CD4-positive, alpha-beta T cell treated with Interleukin-6 at 100 ng/mL for 8 hours (primary cell): ENCODE results near the gene EIF4G1.
"Not testable (repeated sequence)": the region's sequence is repeated elsewhere in the genome, so short reads cannot be mapped to it uniquely, and the experiment has no call there.

Source experiments
- DNase-seq: peaks from one replicate; pipeline ENCODE4 v3.0.0-alpha.2; 2020; ENCODE audit warnings: mixed read lengths, low spot score

Gene EIF4G1

DNA sequence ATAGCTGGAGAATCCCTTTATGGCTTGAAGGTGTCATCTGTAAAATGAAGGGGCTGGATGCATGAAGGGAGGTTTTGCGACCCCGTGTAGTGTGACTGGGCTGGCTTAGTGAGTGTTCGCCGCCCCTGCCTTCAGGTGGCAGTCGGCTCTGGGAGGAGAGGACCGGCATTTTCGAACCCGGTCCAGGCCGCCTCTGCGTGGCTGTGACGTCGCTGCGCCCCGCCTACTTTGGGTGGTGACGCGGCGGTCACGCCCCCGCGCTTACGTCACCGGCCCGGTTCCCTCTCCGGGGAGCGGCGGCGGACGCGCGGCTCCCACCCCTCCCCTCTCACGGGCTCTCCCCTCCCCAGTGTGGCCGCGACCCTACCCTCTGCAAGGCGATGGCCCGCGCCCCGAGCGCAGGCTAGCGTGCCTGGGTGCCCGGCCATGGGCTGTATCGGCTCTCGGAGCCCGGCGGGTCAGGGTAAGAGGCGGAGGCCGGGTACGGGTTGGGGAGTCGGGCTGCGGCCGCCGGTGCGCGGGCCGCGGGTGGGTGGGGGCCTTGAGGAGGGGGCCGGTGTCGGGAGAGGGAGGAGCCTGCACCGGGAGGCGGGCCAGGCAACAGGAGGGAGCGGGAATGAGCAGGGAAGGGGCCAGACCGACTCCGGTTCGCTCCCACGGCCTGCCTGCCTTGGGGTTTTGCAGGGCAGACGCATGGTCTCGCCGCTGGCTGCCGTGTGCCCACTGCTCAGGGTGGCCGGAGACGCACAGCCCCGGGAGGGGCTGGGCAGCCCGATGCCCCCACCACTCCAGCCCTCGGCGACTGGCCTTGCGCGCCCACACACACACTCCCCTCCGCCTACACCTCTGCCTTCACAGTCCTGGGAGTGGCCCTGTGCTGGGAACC, 21.5 kb downstream of the EIF4G1 start:
- DNase-seq = peak; percentile 79

DNA sequence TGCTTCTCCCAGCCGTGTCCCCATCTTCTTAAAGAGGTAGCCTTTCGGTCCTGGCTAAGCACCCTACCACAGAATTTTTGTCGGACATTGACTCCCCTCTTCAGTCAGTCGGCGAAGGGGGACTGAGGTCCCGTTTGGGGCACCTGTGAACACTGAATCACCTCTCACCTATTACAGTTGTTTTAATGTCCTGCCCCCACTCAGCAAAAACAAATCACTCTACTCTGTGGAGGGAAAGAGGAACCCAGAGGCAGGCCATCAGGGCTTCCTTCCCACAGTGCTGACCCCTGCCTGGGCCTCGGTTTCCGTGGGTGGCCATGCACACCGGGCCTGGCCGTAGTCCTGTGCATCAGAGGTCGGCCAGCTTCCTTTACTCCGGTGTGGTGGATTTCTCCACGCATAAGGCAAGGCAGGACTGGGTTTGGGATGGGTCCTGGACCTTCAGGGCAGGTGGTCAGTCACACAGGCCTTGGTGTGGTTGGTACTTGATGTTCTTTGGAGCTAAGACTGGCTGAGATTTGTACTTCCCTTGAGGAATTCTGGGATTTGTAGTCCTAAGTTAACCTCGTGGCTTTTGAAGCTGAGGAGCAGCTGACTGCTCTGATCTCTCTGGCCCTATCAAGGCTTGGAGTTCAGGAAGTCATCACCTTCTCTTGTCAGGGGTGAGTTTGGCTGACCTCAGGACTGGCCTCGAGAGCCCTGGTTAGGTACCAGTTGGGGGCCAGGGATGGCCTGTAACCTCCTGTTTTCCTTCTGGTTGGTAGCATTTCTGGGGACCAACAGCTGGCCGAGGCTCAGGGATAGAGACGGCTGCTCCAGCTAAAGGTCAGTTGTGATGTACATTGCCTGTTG, 22.4 kb downstream of the EIF4G1 start:
- DNase-seq = no peak

DNA sequence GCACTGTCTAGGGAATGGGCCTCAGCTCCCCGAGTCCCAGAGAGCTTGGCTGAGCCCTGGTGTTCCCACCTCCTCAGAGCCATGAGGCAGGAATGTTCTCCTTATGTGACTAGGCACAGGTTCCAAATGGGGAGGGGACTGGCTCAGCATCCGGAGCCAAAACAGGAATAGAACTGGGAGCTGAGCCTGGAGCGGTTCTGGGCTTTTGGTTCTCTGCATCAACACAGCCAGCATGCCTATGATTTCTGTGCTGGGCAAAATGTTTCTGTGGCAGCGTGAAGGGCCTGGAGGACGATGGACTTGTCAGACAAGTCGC, 23.0 kb downstream of the EIF4G1 start, which contains the start of gene FAM131A:
Gene FAM131A (plus strand): TSS at position 202 of the 316 bp plus-strand sequence. CDS start 31 bp downstream, at position 233.
- no peak for DNase-seq

DNA sequence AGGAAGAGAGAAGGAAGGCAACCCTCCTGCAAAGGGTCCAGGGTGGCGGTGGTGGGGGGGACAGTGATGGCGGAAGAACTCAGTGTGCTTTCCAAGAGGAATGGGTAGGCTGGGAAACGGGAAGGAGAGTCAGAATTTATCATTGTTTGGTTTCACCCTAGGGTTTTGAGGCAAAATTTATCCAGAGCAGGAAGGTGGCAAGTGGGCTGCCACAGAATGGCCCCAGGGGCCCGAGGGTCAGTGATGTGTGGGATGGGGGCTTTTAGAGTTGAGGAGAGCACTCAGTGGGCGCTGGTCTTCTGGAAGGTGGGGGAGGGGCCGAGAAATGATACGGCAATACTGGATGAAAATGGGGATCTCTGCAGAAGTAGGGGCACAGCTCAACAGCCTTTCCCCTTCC, 23.6 kb downstream of the EIF4G1 start:
- no peak for DNase-seq

DNA sequence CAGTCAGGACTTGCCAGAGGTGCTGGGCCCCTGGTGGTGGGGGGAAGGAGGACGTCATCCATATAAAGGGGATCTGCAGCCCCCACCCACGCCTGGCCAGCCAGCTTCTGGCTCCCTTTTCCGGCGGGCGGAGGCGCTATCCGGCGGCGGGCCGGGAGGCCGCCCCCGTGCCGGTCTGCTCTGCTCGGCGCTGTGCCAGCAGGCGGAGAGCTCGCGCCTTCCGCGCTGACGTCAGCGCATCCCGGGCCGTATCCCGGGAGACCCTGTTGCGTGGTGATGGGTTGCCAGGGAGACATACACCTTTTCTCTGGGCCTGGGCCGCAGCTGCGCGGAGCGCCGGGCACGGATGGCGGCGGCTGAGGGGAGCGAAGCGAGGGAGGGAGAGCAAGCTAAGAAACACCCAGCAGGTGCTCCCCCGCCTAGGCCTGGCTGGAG, 24.1 kb downstream of the EIF4G1 start:
- DNase-seq = no peak

DNA sequence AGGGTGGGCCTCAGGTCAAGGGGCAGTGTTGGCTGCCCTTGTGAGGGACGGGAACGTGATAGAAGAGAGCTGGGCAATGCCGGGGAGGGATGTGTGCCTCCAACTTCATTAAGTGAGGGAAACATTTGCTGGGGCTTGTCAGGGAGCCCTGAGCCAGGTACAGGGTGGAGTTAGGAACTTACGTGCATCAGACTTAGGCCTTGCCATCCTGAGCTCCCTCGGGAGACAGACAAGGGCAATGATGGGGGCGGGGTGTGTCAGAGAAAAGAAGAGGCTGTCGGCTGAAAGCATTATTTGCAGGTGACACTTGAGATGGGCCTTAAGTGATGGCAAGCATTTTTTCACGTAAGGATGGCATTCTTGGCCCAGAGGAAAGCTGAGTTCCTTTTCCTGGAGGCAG, 24.6 kb downstream of the EIF4G1 start:
- DNase-seq = no peak

DNA sequence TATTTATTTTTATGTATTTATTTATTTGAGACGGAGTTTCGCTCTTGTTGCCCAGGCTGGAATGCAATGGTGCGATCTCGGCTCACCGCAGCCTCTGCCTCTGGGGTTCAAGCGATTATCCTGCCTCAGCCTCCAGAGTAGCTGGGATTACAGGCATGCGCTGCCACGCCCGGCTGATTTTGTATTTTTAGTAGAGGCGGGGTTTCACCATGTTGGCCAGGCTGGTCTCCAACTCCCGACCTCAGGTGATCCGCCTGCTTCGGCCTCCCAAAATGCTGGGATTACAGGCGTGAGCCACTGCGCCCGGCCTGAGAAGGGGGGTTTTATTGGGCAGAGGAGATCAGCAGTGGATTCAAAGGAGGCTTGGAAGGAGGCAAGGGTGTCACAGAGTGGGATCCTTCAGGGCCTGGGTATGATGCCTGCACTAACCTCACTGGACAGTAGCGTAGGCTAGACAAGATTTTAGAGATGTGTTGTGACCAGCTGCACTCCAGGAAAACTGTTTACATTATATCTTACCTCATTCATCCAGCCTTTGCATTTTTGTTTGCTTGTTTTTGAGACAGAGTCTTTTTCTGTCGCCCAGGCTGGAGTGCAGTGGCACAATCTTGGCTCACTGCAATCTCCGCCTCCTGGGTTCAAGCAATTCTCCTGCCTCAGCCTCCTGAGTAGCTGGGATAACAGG, 25.2 kb downstream of the EIF4G1 start:
- DNase-seq = not testable (repeated sequence)

DNA sequence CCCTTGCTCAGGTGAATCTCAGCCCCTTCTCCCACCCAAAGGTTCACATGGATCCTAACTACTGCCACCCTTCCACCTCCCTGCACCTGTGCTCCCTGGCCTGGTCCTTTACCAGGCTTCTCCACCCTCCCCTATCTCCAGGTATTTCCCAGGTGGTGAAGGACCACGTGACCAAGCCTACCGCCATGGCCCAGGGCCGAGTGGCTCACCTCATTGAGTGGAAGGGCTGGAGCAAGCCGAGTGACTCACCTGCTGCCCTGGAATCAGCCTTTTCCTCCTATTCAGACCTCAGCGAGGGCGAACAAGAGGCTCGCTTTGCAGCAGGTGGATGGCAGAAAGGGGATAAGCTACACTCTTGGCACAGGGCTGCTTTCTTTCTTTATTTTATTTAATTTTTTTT, 27.5 kb downstream of the EIF4G1 start:
- DNase-seq = no peak

DNA sequence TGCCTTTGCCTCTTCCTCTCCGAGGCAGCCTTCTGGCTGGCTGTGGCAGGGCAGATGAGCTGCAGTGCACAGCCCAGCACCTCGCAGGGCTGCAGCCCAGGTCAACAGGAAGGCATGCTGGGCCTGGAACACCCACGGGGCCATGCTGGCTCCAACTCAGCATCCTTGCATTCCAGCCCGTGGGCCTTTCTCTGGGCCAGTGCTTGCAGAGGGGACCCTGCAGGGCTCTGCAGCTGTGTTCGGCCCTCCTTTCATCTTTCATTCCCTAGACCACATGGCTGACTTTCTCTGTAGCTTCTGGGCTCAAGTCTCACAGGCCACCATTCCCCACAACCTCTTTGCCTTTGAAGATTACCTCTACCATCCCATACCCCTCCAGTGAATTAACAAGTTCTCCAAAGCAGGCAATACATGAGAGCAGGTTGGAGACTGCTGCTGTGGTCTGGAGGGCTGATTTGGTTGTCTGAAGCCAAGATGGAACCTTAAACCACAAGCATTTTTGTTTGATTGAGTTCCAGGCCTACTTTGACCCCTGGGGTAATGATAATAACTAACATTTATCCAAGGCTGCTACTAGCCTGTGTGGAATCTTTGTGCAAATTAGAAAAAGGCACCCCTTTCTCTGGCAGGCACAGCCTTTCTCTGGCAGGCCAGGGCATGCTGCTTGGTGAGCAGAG, 28.9 kb downstream of the EIF4G1 start:
- DNase-seq = no peak

DNA sequence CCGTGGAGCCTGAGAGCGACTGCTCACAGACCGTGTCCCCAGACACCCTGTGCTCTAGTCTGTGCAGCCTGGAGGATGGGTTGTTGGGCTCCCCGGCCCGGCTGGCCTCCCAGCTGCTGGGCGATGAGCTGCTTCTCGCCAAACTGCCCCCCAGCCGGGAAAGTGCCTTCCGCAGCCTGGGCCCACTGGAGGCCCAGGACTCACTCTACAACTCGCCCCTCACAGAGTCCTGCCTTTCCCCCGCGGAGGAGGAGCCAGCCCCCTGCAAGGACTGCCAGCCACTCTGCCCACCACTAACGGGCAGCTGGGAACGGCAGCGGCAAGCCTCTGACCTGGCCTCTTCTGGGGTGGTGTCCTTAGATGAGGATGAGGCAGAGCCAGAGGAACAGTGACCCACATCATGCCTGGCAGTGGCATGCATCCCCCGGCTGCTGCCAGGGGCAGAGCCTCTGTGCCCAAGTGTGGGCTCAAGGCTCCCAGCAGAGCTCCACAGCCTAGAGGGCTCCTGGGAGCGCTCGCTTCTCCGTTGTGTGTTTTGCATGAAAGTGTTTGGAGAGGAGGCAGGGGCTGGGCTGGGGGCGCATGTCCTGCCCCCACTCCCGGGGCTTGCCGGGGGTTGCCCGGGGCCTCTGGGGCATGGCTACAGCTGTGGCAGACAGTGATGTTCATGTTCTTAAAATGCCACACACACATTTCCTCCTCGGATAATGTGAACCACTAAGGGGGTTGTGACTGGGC, 30.3 kb downstream of the EIF4G1 start:
- no peak for DNase-seq

DNA sequence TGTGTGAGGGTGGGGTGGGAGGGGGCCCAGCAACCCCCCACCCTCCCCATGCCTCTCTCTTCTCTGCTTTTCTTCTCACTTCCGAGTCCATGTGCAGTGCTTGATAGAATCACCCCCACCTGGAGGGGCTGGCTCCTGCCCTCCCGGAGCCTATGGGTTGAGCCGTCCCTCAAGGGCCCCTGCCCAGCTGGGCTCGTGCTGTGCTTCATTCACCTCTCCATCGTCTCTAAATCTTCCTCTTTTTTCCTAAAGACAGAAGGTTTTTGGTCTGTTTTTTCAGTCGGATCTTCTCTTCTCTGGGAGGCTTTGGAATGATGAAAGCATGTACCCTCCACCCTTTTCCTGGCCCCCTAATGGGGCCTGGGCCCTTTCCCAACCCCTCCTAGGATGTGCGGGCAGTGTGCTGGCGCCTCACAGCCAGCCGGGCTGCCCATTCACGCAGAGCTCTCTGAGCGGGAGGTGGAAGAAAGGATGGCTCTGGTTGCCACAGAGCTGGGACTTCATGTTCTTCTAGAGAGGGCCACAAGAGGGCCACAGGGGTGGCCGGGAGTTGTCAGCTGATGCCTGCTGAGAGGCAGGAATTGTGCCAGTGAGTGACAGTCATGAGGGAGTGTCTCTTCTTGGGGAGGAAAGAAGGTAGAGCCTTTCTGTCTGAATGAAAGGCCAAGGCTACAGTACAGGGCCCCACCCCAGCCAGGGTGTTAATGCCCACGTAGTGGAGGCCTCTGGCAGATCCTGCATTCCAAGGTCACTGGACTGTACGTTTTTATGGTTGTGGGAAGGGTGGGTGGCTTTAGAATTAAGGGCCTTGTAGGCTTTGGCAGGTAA, 31.1 kb downstream of the EIF4G1 start:
- no peak for DNase-seq

DNA sequence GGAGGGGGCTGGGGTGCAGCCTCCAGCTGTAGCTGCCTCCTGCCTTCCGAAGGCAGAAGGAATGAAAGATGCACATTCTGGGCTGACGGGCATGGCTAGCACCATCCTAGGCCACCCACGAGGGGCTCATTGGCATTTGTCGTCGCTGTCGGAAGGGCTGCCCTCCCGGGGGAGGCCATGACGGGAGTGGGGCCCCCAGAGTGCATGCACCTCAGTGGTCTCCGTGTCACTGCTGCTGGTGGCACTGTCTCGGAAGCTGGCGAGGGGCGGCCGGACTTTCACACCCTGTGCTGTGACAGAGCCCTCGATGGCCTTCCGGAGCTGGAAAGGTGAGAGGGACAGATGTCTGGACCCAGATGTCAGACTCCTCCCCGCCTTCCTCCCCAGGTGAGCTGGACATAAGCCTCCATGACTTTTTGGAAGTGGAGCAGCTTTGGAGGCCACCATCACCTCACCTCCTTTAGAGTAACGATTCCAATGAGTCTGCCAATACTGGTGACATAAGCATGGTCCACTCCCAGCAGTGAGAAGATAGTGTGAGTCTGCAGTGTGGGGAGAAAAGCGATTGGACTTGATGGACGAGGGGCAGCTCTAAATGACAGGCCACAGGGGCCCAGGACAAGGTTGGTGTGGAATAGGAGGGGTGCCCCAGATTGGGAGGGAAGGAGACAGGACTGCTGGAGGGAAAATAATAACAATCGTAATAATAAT, 32.2 kb downstream of the EIF4G1 start:
- DNase-seq = no peak

DNA sequence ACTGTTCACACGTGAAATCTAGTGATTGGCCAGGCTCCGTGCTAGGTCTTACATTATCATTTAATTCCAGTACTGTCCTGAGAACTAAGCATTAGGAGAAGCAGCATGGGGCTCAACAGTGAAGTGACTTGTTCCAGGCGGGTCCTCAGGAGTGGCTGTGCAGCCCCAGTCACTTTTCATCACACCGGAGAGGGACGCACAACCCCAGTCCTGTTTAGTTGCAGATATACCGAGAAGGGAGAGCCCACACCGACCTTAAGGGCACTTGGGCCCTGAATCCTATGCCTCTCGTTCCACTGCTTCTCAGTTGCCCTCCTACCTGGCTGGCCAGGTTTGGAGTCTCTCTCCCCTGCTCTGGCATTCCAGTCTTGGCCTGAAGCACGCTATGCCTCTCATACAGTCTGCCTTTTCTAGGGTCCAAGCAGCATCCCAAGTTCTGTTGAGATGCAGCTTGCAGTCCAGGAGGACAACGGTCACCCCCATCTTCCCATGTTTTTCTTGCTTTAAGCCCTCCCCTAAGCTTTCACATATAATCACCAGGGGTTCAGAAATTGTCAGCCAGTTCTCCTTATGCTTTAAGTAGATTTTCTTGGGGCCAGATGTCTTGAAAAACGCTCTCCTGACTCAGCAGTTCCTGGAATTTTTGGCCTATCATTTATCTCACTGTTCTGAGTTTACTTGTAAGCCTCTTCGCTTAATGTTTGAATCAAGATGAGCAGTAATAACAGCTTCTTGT, 33.1 kb downstream of the EIF4G1 start:
- DNase-seq = no peak

DNA sequence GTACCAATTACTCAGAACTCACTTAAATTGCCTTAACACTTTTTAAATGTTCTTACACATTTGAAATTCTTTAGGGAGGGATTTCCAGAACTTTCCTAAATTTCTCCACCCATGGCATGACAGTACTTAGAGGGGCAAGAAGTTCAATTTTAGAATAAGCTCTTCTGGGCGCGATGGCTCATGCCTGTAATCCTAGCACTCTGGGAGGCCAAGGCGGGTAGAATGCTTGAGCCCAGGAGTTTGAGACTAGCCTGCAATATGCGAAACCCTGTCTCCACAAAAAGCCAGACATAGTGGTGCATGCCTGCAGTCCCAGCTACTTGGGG, 33.6 kb downstream of the EIF4G1 start:
- DNase-seq = no peak

DNA sequence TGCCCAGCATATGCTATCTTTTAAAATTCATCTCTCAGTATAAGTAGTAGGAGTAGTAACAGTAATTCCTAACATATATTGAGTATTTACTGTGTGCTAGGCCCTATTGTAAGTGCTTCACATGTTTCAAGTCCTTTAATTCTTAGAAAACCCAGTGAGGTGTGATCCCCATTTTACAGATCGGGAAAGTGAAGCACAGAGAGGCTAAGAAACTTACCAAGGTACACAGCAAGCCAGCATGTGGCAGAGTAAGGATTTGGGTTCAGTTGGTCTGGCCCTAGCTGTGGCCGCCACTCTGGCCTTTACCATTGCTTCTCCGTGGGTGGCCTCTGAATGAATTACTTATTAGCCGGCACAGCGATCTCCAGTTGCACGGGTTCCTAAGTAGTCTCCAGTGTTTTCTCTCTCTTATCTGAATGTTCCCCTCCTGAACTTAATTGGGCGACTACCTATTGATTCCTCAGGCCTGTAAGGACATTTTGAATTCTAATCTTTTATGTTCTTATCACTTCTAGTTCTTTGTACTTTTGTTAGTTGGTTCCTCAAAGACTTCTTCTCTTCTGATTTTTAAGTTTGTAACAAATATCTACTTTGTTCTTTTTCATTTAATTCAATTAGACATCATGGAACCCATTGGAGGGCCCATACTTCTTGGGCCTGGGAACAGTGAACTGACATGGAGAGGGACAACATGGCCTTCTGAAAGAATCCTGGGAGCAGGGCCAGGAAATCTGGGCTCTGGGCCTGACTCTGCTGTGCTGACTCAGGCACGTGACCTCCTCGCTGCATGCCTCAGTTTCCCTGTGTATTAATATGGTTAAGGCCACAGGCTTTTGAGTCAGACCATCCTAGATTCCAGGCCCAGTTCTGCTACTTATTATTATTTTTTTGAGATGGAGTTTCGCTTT, 35.4 kb downstream of the EIF4G1 start:
- DNase-seq = no peak

DNA sequence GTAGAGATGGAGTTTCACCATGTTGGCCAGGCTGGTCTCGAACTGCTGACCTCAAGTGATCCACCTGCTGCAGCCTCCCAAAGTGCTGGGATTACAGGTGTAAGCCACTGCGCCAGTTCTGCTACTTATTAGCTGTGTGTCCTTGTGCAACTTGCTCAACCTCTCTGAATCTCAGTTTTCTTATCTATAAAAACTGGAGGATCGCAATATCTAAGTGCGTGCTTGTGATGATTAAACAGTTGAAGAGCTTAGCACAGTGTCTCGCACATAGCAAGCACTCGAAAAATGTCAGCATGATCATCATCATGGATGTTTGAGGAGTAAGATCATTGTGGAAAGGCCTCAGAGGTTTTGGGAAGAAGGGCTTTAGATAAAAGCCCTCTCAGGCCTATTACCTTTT, 36.2 kb downstream of the EIF4G1 start:
- no peak for DNase-seq

DNA sequence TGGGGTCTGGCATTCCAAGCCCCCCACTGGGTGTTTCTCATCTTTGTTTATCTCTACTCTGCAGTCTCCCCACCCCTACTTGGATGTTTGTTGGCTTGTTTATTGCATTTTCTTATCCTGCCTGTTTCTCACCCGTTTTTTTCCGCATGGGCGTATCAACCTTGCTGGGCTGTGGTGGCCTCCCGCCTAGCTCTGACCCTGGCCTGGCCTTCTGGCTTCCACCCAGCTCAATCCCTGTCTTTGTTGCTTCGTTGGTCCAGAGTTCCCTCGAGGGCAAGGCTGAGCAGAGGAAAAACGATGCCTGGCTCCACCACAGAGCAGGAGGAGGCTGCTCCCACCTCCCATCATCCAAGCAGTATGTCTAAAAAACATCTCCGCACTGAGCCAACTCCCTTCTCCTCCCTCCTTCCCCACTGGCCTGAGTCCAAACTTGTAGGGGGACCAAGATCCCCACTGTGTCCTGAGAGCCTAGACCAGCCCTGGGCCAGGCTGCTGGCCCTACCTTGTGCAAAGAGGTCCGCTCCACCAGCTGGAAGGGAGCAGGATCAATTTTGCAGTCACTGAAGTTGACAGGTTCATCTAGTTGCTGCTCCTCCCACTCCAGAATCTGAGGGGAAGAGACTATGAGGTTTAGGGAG, 37.2 kb downstream of the EIF4G1 start:
- DNase-seq = no peak
